ENCODE data around the gene GRIN1. TPM values are rescaled to one million over a fixed set of nuclear protein-coding genes. Genes with fewer than 3 reads are reported as not detected.

GRIN1 gene
- total RNA-seq, 1 donor from 2014 or later, result 0.05 TPM

DNA sequence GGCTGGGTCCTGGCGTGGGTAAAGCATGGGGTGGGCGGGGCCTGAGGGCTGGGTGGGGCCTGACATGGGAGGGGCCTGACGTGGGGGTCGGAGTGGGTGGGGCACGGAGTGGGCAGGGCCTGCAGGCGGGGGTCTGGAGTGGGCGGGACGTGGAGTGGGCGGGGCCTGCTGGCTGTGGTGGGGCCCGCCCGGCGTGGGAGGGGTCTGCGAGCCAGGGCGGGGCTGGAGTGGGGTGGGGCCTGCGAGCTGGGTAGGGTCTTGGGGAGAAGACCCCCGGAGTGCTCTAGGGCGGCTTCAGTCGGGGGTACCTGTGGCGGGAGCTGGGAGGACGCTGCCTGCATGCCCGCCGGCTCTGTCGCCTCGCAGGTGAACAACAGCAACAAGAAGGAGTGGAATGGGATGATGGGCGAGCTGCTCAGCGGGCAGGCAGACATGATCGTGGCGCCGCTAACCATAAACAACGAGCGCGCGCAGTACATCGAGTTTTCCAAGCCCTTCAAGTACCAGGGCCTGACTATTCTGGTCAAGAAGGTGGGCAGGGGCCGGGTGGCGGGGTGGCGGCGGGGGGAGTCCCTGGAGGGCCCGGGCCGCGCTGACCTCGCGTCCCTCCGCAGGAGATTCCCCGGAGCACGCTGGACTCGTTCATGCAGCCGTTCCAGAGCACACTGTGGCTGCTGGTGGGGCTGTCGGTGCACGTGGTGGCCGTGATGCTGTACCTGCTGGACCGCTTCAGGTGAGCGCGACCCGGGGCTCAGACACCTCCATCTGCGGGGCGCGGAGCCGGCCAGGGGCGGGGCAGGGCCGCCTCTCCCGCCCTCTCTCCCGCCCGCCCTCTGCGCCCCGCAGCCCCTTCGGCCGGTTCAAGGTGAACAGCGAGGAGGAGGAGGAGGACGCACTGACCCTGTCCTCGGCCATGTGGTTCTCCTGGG, 22.9 kb downstream of the GRIN1 start:
- intact Hi-C loops (cut with micrococcal nuclease), result no loop called here

DNA sequence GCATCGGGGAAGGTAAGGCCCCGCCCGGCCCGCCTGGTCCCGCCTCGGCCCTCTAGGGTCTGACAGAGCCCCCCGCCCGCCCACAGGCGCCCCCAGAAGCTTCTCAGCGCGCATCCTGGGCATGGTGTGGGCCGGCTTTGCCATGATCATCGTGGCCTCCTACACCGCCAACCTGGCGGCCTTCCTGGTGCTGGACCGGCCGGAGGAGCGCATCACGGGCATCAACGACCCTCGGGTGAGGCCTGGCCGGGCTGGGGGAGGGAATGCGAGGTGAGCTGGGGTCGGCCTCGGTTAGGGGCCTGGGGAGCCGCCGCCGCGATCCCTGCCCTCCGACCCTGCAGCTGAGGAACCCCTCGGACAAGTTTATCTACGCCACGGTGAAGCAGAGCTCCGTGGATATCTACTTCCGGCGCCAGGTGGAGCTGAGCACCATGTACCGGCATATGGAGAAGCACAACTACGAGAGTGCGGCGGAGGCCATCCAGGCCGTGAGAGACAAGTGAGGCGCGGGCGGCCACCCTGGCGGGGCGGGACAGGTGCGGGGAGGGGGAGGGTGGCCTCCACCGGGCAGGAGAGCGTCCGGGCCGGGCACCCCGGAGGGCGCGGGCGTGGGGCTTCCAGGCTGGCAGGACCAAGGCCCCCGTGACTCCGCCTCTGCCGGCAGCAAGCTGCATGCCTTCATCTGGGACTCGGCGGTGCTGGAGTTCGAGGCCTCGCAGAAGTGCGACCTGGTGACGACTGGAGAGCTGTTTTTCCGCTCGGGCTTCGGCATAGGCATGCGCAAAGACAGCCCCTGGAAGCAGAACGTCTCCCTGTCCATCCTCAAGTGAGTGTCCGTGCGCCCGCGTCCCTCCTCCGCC, 23.8 kb downstream of the GRIN1 start:
- intact Hi-C loops (cut with micrococcal nuclease), result no loop called here

DNA sequence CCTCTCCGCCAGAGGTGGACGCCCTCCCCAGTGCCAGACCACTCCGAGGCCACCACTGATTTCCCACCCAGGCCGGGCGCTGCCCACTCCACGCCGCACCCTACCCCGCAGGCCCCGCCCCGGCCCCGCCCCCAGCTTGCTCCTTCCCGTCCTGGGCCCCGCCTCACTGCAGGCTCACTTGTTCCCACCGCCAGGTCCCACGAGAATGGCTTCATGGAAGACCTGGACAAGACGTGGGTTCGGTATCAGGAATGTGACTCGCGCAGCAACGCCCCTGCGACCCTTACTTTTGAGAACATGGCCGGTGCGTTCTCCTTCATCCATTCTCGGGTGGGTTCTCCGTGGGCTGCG, 24.4 kb downstream of the GRIN1 start:
- intact Hi-C loops (cut with micrococcal nuclease), result no loop called here

DNA sequence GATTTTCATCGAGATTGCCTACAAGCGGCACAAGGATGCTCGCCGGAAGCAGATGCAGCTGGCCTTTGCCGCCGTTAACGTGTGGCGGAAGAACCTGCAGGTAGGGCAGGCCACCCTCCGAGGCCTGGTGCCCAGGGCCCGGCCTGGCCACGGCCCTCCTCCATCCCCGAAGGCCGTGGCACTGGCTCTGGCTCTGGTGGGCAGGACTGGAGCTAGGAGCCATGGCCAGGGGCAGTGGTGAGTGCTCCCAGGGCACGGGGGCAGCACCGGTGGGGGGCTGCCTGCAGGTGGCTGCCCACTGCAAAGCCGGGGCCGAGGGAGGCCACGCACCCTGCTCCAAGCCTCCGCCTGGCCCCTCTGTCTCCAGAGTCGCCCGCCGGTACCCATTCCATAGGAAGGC, 24.9 kb downstream of the GRIN1 start:
- intact Hi-C loops (cut with micrococcal nuclease), result no loop called here

DNA sequence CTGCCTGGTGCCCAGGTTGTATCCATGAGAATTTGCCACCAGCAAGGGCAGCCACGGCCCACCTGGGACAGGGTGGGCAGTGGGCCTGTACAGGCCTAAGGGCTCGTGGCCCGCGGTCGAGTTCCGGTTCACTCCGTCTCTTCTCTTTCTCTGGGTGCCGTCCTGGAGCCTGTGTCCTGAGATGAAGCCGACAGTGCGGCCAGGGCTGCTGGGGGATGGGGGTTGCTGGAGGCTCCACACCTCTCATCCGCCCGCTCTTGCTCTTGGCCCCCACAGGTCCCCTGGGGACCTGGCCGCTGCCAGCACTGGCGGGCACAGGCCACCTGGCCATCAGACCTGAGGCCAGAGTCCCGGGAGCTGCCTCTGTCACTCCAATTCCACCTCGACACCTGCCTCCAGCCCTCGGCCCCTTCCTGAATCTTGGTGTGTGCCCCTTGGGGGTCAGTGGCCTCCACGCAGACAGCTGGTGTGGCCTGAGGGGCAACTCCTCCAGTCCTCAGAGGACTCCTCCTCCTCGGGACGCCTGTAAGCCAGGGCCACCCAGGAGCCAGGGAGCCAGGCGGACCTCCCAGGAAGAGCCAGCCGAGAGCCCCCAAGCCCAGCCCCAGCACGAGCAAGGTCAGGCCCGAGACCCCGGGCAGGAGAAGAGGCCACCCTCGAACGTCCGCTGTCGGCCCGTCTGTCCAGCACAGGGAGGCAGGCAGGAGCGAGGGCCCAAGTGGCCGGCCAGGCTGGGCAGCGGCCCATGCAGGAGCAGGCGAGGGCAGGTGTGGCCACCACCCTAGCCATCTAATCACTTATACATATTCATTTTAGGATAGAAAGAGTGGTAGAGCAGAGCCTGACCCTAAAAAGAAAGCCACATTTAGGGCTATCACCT, 25.7 kb downstream of the GRIN1 start:
- intact Hi-C loops (cut with micrococcal nuclease), result no loop called here

DNA sequence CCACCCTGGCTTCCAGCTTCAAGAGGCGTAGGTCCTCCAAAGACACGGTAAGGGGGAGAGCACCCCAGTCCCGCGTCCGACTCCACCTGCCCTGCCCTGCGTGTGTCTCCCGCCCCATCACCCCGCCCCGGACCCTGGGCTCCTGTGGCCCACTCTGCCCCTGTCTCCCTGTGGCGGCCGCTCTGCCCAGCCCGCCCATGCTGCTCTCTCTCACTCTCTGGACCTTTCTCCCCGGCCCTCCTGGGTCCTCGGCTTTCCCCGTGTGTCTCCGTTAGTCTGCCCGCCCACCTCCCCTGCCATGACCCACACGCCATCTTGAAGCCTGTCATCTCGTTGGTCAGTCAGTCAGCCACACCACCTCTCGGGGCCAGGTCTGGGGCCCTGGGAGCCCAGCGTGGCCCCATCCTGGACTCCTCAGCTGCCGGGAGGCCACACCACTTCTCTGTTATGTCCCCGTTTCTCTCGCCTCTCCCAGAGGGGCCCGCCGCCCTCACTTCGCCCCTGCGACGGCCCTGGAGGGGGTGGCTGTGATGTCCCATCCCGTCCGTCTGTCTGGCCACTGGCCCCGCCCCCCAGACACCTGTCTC, 26.4 kb downstream of the GRIN1 start:
- intact Hi-C loops (cut with micrococcal nuclease), result no loop called here

DNA sequence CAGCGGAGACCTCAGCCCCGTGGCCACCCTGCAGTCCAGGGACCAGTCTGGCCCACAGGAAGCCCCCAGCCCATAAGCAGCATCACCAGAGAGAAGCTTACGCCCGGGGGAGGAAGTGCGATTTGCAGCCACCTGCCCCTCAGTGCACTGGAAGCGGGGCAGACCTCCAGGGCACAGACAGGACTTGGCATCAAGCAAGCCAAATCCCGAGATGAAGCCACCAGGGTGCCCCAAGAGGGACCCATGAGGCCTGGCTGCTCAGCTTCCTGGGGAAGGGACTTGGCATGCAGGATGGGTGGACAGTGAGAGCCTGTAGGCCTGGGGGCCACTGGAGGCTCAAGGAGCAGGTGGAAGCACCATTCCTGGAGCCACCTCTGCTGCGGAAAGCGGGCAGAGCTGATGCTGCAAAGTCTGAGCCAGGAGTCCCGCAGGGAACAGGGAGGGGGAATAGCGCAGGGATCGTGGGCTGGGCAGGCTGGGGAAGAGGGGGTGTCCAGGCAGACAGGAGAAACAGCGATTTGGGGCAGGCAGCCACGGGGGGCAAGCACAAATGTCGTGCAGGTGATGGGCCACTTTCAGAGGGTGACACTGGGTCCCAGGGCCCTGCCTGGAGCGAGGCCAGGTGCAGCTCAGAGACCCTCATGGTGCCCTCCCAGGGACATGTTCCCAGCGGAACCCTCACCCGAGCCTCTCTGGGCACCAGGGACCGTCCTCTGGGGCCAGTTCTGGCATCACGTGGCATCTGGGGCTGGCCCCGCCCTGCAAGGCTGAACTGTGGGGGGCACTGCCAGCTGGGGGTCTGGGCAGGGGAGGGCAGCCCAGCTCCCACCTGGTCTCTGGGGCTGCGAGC, 27.7 kb downstream of the GRIN1 start:
- intact Hi-C loops (cut with micrococcal nuclease), result no loop called here

DNA sequence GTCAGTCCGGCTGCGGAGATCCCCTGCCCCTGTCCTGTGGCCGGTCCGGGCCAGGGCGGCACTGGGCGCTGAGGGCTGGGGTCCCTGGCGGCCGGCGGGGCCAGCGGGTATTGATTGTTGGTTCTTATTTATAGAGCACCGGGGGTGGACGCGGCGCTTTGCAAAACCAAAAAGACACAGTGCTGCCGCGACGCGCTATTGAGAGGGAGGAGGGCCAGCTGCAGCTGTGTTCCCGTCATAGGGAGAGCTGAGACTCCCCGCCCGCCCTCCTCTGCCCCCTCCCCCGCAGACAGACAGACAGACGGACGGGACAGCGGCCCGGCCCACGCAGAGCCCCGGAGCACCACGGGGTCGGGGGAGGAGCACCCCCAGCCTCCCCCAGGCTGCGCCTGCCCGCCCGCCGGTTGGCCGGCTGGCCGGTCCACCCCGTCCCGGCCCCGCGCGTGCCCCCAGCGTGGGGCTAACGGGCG, 28.4 kb downstream of the GRIN1 start:
- intact Hi-C loops (cut with micrococcal nuclease), result no loop called here

DNA sequence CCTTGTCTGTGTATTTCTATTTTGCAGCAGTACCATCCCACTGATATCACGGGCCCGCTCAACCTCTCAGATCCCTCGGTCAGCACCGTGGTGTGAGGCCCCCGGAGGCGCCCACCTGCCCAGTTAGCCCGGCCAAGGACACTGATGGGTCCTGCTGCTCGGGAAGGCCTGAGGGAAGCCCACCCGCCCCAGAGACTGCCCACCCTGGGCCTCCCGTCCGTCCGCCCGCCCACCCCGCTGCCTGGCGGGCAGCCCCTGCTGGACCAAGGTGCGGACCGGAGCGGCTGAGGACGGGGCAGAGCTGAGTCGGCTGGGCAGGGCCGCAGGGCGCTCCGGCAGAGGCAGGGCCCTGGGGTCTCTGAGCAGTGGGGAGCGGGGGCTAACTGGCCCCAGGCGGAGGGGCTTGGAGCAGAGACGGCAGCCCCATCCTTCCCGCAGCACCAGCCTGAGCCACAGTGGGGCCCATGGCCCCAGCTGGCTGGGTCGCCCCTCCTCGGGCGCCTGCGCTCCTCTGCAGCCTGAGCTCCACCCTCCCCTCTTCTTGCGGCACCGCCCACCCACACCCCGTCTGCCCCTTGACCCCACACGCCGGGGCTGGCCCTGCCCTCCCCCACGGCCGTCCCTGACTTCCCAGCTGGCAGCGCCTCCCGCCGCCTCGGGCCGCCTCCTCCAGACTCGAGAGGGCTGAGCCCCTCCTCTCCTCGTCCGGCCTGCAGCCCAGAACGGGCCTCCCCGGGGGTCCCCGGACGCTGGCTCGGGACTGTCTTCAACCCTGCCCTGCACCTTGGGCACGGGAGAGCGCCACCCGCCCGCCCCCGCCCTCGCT, 29.0 kb downstream of the GRIN1 start:
- intact Hi-C loops (cut with micrococcal nuclease), result no loop called here

DNA sequence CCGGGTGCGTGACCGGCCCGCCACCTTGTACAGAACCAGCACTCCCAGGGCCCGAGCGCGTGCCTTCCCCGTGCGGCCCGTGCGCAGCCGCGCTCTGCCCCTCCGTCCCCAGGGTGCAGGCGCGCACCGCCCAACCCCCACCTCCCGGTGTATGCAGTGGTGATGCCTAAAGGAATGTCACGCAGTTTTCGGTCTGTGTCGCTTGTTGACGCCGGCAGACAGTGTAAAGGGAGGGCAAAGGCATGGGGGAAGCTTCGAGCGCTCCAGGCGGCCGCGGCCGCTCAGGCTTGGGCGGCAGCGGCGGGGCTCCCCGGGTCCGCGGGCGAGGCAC, 29.6 kb downstream of the GRIN1 start:
- intact Hi-C loops (cut with micrococcal nuclease), result no loop called here

DNA sequence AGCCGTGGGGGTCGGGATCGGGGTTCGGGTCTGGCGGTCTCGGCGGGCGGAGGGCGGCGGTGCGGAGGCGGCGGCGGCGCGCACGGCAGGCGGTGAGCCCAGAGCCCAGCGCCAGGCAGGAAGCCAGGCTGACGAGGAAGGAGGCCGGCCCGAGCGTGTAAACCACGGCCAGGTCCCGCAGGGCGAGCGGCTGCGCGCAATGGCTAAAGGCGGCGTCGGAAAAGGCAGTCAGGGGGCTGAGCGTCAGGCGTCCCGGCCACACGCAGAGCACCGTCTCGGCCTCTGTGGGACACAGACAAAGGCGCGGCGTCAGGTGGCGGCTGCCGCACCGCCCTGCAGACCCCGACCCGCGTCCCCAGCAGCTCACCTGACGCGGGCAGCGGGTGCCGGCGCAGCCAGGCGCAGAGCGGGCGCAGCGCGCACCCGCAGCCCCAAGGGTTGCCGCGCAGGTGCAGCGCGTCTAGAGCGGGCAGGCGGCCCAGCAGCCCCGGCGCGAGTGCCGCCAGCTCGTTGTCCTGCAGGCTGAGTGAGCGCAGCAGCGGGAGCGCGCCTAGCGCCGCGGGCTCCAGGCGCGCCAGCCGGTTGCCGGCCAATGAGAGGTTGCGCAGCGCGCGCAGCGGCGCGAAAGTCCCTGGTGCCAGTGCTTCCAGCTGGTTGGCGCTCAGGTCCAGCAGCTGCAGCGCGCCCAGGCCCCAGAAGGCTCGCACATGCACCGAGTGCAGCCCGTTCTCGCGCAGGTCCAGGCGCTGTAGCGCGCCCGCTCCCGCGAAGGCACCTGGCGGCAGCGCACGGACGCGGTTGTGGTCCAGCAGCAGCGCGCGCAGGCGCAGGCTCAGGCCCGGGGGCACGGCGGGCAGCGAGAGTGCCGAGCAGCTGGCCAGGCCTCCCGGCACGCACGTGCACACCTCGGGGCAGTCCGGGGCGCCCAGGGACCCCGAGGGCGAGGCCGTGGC, 30.2 kb downstream of the GRIN1 start:
- intact Hi-C loops (cut with micrococcal nuclease), result no loop called here

DNA sequence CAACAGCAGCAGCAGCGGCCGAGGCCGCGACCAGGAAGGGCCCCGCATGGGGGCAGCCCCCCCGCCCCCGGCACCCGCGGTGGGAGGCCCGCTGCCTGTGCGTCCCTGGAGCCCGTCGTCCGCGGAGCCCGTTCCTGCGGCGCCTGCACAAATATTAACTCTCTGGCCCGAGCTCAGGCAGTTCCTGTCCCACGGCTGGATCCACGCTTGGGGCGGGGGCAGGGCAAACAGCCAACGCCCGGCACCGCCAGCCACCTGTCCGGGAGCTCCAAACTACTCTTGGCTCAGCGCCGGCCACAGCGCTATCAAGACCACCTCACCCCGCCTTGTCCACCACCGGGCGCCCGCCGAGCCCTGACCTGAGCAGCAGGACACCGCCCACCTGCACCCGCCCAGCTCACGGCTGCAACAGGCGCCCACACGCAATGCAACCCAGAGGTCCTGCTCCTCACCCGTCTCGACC, 31.0 kb downstream of the GRIN1 start, which contains the start of gene LRRC26:
TSS of gene LRRC26 (minus strand) at position 156 of the 463 bp plus-strand sequence. CDS start at position 48, 108 bp downstream.
- intact Hi-C loops (cut with micrococcal nuclease), result no loop called here

DNA sequence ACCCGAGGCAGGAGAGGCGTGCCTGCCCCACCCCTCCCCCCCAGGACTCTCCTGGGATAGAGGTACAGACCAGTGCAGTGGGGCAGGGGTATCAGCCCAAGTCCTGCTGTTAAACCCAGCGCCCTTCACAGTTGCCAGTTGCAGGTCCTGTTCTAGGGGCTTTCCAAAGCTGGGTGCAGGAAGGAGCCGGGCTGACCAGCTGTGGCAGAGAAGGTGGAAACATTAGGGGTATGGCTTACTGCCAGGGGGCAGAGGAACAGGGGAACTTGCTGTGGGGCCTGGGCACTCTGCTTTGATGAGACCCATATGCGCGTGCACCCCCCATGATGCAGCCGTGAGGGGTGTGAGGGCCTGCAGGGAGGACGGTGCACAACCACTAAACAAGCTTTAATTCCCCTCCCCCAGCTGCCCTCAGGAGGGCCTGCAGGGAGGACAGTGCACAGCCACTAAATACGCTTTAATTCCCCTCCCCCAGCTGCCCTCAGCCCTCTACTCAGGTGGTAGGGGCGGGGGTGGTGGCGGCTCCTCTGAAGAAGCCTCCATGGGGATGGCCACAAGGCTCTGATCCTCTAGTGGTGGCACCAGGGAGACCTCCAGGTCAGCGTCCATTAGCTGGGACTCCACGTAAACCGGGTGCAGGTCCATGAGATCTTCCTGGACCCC, 31.7 kb downstream of the GRIN1 start:
- intact Hi-C loops (cut with micrococcal nuclease), result no loop called here

DNA sequence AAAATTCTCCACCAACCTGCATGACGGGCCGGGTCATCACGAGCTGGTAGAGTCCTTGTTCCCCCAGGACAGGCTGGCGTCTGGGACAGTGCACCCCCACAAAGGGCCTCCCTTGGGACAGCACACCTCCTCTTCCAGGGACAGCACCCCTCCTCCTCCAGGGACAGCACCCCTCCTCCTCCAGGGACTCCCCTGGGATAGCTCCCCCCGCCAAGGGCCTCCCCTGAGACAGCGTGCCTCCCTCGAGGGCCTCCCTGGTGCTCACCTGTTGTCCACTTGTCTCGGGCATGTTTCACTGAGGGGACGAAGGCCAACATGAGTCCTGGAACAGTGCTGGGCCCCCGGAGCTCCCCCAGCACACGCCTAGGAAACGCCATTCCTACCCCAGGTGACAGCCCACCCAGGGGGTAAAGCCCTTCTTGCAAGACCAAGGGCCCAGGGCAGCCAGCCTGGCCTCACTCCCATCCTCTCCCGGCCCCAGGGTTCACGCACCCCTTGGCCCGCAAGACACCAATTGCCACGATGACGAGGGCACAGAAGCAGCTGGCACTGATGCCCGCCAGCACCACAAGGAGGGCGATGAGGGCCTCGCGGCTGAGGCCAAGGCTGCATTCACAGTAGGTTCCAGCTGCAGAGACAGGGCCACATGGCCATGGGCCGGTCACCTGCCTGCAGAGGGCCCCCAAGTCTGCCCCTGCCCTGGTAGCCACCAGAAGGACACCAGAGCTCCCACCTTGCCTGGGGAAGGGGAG, 32.4 kb downstream of the GRIN1 start:
- intact Hi-C loops (cut with micrococcal nuclease), result no loop called here

DNA sequence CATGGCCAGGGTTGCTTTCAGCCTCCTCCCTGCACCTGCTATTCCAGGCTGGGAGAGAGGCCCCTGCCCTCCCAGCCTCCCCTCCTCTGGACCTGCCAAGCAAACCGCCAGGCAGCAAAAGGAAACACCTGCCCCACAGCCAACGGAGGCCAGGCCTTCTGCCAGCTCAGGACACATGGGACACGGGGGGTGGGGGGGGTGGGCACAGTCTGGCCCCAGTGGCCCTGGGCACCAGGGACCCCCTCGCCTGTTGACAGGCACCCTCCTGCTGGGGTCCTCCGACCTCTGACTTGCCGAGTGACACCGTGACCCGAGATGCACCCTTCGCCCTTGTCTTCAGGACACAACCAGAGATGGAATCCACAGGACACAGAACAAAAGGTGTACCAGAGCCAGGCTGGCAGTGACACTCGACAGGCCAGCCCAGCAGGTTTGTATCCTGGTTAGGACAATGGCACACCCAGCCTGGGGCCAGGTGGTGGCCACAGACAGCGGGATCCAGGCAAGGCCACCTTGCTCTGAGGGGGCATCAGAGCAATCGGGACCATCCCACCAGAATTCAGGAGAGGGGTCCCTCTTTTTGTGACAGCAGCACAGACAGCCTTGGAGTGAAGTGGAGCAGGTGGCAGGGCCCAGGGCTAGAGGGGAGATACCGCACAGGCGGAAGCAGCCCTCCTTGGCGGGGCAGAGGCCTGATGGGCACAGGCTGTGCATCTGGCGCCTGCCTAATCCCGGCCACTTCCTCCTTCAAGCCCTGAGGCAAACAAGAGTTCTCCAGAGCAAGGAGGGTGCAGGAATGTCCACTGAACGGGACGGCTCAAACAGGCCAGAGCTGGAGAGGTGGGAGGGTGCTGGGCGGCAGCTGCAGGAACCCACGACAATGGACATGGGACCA, 34.2 kb downstream of the GRIN1 start:
- intact Hi-C loops (cut with micrococcal nuclease), result no loop called here
